Right lobe of liver (tissue), 6 donors: ENCODE results near the gene MAK. TPM values are rescaled to one million over a fixed set of nuclear protein-coding genes. Genes with fewer than 3 reads are reported as not detected.
A peak's percentile ranks its signal among the peaks of the same experiment; 100 is the strongest.

ENCODE experiments used
- ATAC-seq, 4 donors: fragments of 200-7000 bp; cut with Tn5 transposase; one replicate each; pipeline ENCODE4 v1.9.1; 2020; ENCODE audit warnings: mild to moderate bottlenecking in 4 of 4, moderate library complexity in 4 of 4
- DNase-seq, 3 donors: peaks; one replicate each; pipeline ENCODE4 v3.0.0-alpha.2; 2020
- H3K27ac ChIP-seq, 3 donors: fragments of 200-600 bp; one replicate each; pipeline ENCODE4 v1.8.0; 2022
- H3K27me3 ChIP-seq, 2 donors: fragments of 200-600 bp; one replicate each; pipeline ENCODE4 v1.8.0; 2022
- H3K36me3 ChIP-seq, 4 donors: fragments of 200-600 bp; sonication (generic) in 1 of 4; one replicate each; pipeline versions ENCODE4 v1.5.1 to v1.8.0; 2017 to 2022; ENCODE audit warnings: control low read depth in 1 of 4
- H3K4me1 ChIP-seq, 4 donors: fragments of 200-600 bp; sonication (generic) in 1 of 4; one replicate each; pipeline versions ENCODE4 v1.5.1 to v1.8.0; 2017 to 2022; ENCODE audit warnings: control low read depth in 1 of 4
- H3K4me3 ChIP-seq, 3 donors: fragments of 200-600 bp; one replicate each; pipeline ENCODE4 v1.8.0; 2022
- H3K9me3 ChIP-seq, 4 donors: fragments of 200-600 bp; sonication (generic) in 1 of 4; one replicate each; pipeline versions ENCODE4 v1.5.1 to v1.8.0; 2017 to 2022; ENCODE audit warnings: control low read depth in 1 of 4
- CTCF ChIP-seq, 4 donors: fragments of 200-600 bp in 3 of 4; fragments of 450-650 bp in 1 of 4; IDR thresholded peaks; one replicate each; pipeline versions ENCODE4 v1.5.1 to v1.8.0; 2016 to 2022; ENCODE audit warnings: antibody characterized with exemption in 4 of 4, mild to moderate bottlenecking in 2 of 4
- POLR2A ChIP-seq: fragments of 450-650 bp; IDR thresholded peaks from one replicate; pipeline ENCODE4 v1.6.1; 2017; ENCODE audit warnings: antibody characterized with exemption, mild to moderate bottlenecking
- WGBS: methylation state at CpG from one replicate; pipeline ENCODE4 v1.1.6; 2018; ENCODE audit warnings: low coverage, low lambda C conversion rate; ENCODE audit not compliant: insufficient coverage; ENCODE audit errors: missing lambda C conversion rate; 5-methylcytosine and 5-hydroxymethylcytosine counted together
- intact Hi-C, 2 donors: fragments of 100-400 bp; cut with DNase I; formaldehyde crosslinking; loops; one replicate each; pipeline versions ENCODE4 v1.11.2 to v1.14.1; 2022
- total RNA-seq, 6 experiments: library from RNA; depleted of rRNA in 2 of 6; stranded (reverse); fragments of >200 nt in 2 of 6; fragmentation: NEBNext Ultra II Directional in 3 of 6; extraction: Animal tissue kit (Norgen Biotek cat#: 25700) in 3 of 6; gene quantifications; one replicate each; pipeline versions ENCODE4 v1.1.0 to v1.2.4, GENCODE V29; 2016 to 2023
- donor health status: DM: no; HTN: yes; CAD: no.
- donor health status: DM: no; HTN: no; CAD: no.
- donor health status: DM: no; HTN: no; CAD: no.
- donor health status: DM: no; HTN: yes; CAD: no.
- donor health status: DM: no; HTN: yes; CAD: no.

Gene MAK
- total RNA-seq, 6 experiments from 2014 or later, result 0.12 to 0.18 (median 0.15) TPM; not detected in 3

GRCh38 chr6:10808376-10808775 lies 30.0 kb downstream of the MAK start:
- Histone ChIP-seq H3K27me3 (no peaks in the 10 kb centered on the region), H3K4me1 (no peaks in the 10 kb centered on the region), H3K4me3 (no peak overlapping the region), H3K36me3 (no peaks in the 10 kb centered on the region), H3K27ac (no peak overlapping the region), H3K9me3 (no peaks in the 10 kb centered on the region)
- TF ChIP-seq CTCF (IDR thresholded peaks at IDR 0.05) (no peak), POLR2A (no peak)
- DNase-seq (no peak), ATAC-seq (no peak)
- 96% methylated on average over 4 of the region's 4 CpGs for WGBS
- intact Hi-C loops, result loop anchor here in 1 of 2 donors (10.0 kb wide), 1 partner anchor 334 kb away; no protein-coding TSS in a partner anchor

- Histone ChIP-seq H3K9me3 (no peaks in the 10 kb centered on the region), H3K27ac (no peak overlapping the region), H3K36me3 (no peaks in the 10 kb centered on the region), H3K4me1 (no peaks in the 10 kb centered on the region), H3K27me3 (no peaks in the 10 kb centered on the region), H3K4me3 (no peak overlapping the region)
- peak; percentile 97 to 99 (median 98) for ATAC-seq
- intact Hi-C loops, result loop anchor here in 1 of 2 donors (10.0 kb wide), 1 partner anchor 327 kb away; no protein-coding TSS in a partner anchor
- TF ChIP-seq POLR2A (no peak), CTCF (IDR thresholded peaks at IDR 0.05) (peak; percentile 90 to 100 (median 99))
- DNase-seq, result peak; percentile 54 to 68 (median 57)
- WGBS, result 17% methylated on average over 2 of the region's 2 CpGs
These were observed 37.0 kb downstream of the MAK start for GRCh38 chr6:10801224-10801848.

GRCh38 chr6:10800810-10801209 lies 37.5 kb downstream of the MAK start:
- Histone ChIP-seq H3K4me3 (no peak overlapping the region), H3K36me3 (no peaks in the 10 kb centered on the region), H3K27me3 (no peaks in the 10 kb centered on the region), H3K27ac (no peak overlapping the region), H3K9me3 (no peaks in the 10 kb centered on the region), H3K4me1 (no peaks in the 10 kb centered on the region)
- intact Hi-C loops, result loop anchor here in 1 of 2 donors (10.0 kb wide), 1 partner anchor 326 kb away; no protein-coding TSS in a partner anchor
- no peak for TF ChIP-seq POLR2A
- TF ChIP-seq CTCF (IDR thresholded peaks at IDR 0.05), result no peak
- no peak for DNase-seq
- peak; percentile 37 to 95 (median 56) for ATAC-seq
- 43% methylated on average over 3 of the region's 3 CpGs for WGBS

GRCh38 chr6:10794239-10794638 lies 44.1 kb downstream of the MAK start:
- Histone ChIP-seq H3K27me3 (no peaks in the 10 kb centered on the region), H3K9me3 (no peaks in the 10 kb centered on the region), H3K4me1 (no peaks in the 10 kb centered on the region), H3K36me3 (no peaks in the 10 kb centered on the region), H3K4me3 (no peak overlapping the region), H3K27ac (no peak overlapping the region)
- DNase-seq (no peak), ATAC-seq (no peak)
- intact Hi-C loops, result no loop called here
- no peak for TF ChIP-seq POLR2A
- no peak for TF ChIP-seq CTCF (IDR thresholded peaks at IDR 0.05)
- WGBS, result 62% methylated on average over 3 of the region's 3 CpGs
